Activated naive CD8-positive, alpha-beta T cell treated with anti-CD3 and anti-CD28 coated beads, Interleukin-2, amount 50 U/mL, for 16 hours (primary cell): Measurements from ENCODE around the gene KIAA0513.

Source experiments
- DNase-seq: peaks from one replicate; pipeline ENCODE4 v3.0.0-alpha.2; 2020; ENCODE audit warnings: low read depth, low spot score

The KIAA0513 gene

DNA sequence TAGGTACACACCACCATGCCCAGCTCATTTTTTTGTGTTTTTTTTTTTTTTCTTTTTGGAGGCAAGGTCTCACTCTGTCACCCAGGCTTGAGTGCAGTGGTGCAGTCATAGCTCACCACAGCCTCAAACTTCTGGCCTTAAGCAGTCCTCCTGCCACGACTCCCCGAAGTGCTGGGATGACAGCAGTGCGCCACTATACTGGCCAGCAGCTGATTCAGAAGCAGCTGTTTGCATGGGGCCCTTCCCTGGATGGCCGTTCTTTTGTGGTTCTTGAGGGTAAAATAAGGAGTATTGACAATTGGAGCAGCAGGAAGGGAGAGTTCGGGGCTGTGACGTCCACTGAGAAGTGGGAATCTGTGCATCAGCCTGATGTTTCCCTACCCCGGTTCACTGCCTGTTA is 41.6 kb downstream of the KIAA0513 start:
- no peak for DNase-seq

DNA sequence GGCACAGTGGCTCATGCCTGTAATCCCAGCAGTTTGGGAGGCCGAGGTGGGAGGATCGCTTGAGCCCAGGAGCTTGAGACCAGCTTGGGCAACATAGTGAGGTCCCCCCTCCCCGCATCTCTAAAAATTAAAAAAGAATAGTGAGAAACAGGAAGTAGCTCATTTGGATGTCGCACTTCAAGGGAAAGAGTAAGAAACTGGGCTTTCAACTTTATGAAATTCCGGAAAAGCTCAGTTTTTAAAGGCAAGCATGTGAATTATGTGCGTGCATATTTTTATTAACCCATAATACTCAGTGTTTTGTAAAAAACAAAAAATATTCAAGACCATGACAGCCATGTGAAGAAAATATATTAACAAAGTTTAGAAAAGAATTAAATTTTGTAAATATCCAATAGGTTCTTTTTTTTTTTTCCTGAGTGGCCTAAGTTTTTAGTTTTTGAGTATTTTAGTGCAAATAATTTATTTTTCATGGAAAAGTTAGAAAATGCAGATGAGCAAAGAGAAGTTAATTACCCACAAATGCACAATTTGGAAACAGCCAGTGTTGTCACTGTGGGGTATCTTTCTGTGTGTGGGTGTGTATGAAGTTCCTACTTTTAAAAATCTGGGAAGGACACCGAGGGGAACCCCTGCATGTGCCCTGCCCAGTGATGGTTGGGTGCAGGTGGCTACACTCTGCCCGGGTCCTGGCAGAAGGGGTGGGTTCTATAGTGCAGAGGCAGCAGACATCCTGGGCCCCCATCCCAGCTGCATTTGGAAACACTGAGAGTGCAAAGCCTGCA is 44.7 kb downstream of the KIAA0513 start:
- DNase-seq = no peak

DNA sequence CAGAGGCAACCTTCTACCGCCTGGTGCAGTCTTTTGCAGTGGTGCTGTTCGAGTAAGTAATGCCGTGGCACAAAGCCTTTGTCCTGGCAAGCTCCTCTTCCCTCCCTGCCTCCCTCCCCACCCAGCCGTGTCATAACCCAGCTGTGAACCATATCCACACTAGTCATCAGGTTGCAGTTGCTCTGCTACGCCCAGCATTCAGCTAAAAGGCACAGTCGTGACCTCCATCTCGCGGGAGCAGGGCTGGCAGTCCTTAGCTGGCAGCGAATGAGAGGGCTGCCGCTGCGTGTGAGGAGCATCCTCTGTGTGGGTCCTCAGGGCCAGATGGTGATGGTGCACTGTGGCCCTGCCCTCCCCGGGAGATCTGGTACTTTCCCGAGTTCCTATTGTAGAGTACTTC is 45.4 kb downstream of the KIAA0513 start:
- DNase-seq = no peak

DNA sequence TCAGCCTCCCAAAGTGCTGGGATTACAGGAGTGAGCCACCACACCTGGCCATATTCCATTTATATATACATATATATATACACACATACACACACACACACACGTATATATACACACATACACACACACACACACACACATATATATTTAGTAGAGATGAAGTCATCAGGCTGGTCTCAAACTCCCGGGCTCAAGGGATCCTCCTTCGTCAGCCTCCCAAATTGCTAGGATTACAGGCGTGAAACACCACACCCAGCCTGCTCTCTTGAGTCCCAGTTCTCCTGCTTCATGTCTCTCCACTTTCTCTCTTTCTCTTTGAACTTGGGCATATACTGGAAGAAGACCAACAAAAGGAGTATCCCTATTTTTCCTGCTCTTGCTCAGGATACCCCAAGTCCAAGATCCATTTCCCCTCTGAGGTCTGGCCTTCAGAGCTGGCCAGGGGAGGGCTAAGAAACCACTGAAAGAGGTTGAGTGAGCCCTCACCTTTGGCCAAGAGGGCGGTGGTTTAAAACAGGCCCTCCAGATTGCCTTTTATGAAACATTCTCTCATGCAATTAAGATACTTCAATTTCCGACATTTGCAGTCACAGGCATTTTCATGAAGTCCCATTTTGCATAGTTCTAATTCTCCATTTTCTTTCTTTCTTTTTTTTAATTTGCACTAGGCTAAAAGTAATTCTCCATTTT is 46.8 kb downstream of the KIAA0513 start:
- DNase-seq = no peak

DNA sequence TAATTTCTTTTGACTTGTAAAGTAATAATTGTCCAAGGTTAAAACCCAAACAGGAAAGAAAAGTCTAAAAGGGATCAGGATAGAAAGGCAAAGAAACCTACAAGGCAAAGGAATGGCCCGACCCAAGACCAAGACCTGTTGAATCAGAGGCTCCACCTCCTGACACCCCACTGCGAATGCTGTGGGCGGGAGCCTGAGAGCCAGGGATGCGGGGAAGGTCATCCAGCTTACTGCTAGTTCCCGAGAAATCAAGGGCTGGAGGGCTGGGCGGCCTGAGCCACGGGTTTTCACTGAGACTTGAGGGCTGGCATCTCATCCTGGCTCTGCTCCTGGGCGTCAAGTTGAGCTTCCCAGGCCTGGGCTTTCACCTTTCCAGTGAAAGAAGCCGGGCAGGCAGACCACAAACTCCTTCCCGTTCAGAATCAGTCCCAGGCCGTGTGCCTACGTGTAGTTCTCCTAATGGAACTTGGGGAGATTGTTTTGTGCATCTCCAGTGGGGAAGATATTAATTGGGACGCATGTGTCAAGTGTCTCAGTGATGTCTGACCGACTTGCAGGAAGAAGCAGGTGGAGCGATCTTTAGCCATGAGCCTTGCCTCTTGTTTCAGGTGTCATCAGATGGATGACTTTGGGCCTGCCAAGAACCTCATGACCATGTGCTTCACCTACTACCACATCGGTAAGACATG is 47.8 kb downstream of the KIAA0513 start:
- no peak for DNase-seq

DNA sequence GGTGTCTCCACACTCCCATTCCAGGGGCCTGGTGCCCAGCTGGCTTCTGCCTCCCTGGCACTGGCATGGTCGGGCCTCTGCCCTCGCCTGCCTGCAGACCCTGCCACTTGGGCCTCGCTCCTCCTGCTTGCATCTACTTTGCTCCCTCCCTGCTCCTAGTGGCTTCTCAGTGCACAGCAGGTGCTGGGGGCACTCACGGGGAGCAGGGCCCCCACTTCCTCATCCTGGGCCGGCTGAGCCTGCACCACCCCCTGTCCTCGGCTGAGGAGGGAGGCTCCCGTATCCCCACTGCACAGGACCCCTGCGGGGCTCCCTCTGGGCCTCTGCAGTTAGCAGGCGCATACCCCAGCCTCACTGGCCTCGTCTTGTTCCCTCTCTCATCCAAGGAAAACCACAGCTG is 49.4 kb downstream of the KIAA0513 start:
- no peak for DNase-seq

DNA sequence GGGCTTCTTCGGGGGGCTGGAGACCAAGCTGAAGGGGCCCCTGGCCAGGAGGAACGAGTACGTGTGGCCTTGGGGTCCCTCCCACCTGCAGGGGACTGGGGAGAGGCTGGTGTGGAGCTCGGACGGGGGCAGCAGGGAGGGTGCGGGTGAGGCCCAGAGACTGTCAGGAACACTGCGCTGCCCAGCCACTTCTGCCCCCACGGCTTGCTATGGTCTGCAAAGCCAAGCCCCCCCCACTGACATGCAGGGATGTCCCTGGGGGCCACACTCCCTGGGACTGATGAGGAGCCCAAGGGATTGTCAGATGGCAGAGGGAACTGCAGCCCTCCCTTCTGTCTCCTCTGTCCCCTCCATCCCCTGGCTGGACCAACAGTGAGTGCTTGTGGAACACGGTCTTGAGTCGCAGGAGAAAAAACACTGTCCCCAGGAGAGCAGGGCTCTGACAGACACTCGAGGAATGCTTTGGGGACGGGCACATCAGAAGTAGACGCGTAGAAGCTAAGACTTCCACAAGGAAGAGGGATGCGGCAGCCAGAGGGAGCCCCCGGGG is 50.1 kb downstream of the KIAA0513 start:
- DNase-seq = no peak

DNA sequence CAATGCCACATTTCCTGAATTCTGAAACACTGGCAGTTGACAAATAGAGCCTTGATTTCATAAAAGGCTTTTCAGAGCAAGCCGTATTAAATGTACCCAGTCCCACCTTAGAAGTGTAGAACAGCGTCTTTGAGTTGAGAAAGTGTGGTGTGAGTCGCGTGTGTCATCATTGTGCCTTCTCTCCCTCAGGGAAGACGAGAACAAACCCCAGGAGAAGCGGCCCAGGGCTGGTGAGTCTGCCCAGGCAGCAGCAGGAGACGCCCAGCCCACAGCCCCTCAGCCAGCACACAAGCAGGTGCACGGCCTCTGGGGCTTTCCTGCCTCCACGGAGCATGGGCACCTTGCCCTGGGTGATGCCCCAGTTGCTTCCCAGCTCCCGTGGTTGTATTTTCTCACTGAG is 50.6 kb downstream of the KIAA0513 start:
- no peak for DNase-seq

DNA sequence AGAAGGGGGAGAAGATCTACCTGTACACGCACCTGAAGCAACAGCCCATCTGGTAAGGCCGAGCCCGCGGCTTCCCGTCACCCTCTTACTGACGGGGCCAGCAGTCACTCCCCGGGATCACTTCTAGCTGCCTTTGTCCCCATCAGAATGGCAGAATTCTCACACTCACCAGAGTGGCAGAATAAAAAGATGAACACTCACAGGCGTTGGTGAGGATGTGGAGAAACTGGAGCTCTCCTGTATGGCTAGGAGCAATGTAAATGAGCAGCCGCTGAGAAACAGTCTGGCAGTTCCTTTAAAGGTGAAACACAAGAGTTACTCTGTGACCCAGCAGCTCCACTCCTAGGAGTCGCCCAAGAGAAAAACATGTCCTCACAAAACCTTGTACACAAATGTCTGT is 51.4 kb downstream of the KIAA0513 start:
- no peak for DNase-seq

DNA sequence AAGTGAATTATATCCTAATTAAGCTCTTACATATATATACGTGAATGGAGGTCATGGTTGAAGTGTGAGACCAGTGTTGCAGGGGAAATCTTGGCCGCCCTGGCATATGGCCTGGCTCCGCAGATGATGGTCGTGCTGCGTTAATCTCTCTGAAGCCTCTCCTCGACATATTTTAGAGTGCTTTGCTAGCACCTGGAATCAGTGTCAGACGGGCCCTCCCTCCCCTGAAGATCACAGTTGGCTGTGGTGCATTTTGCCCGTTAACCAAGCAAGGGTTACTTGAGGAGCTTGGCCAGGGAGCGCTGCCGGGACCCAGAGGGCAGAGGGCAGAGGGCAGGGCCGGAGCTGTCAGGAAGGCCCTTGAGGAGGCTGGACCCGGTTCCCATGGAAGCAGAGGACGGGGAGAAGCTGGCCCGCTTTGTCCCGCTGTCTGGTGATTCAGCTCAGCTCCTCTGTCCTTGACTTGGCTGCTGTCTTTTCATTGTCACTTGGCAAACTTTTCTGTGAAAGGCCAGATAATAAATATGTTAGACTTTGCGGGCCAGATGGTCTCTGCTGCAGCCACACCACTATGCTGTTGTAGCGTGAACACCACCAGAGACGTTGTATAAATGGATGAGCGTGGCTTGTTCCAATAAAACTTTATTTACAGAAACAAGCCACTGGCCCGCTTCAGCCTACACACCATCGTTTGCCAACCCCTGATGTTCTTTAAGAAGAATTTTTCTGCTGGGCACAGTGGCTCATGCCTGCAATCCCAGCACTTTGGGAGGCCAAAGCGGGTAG is 52.4 kb downstream of the KIAA0513 start:
- DNase-seq = no peak

DNA sequence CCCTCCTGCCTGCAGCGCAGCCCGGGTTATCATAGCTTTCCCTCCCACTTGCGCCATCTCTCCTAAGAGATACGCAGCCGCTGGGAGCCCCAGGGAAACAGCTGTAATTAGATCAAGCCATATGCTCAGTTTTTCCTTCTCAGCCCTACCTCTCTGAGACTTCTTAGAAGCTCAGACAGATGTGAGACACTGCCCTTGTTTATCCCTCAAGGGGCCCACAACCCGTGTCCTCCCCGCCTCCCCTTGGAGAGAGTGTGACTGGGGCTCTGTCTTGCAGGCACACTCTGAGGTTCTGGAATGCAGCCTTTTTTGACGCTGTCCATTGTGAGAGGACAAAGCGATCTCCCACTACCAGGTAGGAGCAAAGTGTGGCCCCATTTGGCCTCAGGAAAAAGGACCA is 53.4 kb downstream of the KIAA0513 start:
- DNase-seq = no peak

DNA sequence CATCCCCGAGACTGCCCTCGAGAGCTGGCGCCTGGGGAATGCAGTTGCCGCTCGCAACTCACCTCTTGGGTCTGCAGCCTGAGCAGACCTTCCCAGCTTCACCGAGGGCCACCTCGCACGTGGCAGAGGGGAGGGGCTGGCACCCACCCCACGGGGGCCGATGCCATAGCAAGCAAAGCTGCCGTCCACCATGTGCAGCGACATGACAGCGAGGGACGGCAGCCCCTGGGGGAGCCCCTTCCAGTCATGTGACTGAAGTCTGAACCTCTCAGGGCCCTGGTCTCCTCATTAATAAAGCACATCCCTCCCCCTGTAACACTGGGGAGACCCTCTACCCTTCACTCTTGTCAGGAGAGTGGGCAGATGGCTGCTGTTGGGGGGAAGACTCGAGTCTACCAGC is 54.2 kb downstream of the KIAA0513 start:
- no peak for DNase-seq

DNA sequence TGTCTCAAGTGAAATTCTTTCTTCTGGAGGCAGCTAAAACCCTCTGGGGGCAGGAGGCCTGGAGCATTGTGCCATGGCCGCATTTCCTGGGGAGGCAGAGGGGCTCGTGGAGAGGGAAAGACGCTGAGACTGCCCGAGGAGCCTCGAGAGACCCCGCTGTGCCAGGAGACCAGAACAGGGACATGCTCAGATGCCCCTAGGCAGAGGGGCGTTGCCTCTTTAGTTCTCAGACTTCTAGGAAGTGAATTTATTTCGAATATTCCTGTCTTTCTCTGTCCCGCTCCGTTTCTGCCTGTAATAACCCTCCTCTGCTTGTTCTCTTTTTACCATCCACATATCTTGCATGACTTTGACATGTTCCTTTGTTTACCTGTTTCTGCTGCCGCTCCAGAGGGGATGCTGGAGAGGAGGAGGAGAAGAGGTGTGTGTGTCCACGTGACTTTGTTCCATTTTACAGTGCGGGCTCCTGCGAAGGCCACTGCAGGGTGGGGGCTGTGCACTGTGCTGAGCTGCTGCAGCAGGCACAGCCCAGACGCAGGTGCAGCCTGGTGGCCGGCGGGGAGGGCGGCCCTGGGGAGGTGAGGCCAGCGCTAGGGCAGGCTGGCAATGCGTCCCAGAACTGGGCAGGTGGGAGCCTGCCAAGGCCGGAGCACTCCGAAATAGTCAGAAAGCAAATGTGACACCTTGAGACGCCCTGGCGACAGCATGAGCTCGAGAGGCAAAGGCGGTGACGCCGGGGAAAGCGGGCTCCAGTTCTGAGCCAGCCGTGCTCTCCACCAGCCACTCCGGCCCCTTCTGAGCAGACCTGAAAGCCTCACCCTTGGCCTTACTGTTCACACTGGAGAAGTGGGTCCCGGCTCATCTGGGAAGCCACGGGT is 54.8 kb downstream of the KIAA0513 start:
- no peak for DNase-seq

DNA sequence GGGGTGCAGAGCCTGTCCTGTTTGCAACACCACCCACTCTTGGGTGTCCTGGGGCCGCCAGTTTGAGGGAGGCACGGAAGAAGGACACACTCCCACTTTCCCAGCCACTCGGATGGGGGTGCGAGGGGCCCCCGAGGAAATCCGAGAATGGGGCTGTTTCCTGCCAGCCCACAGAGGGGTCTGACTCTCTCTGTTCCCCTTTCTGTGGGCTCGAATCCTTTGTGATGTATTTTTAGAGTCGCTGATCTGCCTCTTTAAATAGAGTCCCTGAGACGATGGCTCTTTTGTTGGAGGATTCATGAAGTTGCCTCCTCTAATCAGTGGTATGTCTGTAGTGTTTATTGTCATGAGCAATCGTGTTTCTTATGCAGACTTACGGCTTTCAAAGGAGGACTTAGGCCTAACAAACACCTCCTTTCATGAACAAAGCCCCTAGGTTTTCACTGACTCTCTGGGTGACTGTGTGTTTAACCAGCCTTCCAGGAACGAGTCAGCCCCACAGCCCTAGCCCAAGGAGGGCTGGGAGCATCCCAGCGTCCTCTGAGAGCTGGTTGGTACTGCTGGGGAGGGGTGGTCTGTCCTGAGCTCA is 55.5 kb downstream of the KIAA0513 start:
- no peak for DNase-seq

DNA sequence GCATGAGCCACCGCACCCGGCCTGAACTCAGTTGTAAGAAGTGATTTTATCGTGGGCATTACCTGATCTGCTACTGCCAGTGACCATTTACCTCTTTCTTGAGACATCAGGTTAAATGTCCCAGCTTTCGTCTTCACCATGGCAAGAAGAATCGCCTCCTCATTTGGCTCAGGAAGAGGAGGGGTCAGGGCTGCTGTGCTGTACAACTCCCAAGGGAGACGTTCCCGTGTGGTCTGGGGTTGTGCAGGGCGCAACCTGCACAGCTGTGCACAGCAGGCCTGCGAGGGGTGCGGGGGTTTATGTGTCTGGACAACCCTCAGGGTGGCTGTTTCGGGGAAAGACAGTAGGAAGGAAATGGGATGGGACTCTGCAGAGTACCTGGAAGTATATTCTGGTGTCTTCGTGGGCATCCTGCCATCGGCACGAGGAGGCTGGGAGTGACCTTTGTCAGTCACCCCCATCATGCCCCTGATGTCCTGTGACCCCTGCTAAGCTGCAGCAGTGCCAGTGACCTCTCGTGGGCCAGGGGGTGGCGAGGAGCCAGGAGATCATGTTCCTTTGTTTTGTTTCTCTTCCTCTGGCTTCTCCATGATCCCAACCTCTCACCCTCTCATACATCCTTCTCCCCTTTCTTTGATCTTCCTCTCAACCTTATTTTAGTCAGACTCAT is 57.4 kb downstream of the KIAA0513 start:
- no peak for DNase-seq

DNA sequence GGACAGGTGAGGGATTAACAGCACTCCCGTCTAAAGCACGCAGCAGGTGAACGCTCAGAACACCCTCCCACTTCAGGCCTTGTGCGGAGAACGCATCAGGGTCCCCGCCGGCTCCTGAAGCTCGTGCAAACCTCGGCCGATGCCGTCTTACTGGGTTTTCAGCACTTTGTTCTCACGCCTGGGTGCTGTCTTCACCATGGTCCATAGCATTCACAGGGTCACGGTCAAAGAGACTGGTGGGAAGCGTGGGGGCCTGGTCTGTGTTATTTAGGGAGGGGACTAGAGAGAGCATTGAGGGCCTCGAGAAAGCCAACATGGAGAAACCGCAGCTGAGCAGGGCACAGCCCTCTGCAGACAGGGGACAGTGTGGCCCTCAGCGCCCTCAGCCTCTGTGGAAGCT is 58.1 kb downstream of the KIAA0513 start:
- no peak for DNase-seq

DNA sequence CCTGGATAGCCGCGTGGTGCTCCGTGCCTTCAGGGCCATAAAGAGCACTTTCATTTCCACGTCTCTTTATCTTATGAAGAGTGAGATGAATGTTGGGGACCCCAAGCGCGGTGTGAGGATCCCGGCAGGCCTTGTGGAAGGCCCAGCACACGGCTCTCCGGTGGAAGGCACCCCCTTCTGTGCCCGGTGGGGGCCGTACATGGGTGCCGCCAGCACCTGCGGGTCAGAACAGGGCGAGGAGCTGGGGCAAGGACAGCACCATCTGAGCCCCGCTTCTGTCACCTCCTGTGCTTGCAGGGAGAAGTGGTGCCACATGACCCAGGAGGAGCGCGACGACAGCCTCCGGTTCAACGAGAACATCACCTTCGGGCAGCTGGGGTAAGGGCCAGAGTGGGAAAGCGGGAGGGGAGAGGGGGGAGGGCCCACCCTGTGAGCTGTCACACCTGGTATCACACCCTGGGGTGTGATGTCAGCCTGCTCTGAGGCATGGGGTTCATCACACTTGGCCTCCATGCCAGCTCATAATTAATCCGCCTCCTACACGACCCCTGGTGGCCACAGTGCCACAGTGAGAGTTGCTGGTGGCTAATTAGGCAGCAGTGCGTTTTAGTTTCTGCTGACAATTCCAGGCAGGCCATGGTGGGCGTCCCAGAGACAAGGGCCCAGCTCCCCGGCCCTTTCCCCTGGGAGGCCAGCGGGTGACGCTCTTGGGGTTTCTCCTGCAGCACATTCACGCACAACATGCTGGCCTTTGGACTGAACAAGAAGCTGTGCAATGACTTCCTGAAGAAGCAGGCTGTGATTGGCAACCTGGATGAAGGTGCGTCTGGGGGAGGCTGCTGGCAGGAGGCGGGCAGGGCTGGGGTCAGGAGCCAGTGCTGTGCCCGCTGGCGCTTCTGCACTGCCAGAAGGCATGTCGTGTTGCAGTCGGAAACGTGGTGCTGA is 59.0 kb downstream of the KIAA0513 start:
- DNase-seq = peak; percentile 71

DNA sequence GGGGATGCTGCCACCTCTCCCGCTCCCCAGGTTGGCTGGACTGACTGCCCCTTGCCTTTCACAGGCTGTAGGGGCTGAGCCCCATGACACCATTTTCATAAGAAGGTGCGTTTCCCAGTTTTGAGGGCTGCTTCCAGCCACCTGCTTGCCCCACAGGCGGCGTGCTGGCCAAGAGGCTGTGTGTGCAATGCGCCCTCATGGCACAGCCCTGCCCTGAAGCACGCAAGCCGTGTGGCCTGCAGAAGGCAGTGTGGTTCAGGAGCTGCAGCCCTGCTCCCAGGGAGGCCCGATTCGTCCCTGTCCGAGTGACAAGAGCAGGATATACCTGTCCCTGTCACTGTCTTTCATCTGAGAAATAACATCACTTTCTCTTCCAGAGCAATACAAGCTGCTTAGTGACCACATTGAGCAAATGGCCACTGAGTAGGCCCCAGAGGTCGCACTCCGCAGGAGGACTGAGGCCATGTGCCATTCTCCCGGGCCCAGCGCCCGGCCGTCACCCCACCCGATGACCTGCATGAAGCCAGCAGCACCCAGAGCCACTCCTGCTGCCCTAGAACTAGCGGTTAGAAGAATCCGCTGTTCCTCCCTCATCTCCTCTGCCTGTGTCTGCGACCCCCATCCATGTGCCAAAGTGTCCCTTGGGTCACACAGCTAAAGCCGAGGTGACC is 60.4 kb downstream of the KIAA0513 start:
- DNase-seq = no peak
